OCI-LY7 (cell line): ENCODE results near the gene LUC7L3. TPM values are rescaled to one million over a fixed set of nuclear protein-coding genes. Genes with fewer than 3 reads are reported as not detected.

Experiments
- BruUV-seq: library from RNA; stranded (reverse); fragments of 400-500 nt; replicated peaks from 2 replicates; lab custom pipeline; 2021; lab: Mats Ljungman, UMichigan
- CTCF ChIA-PET: fragments of 300-600 bp; sonication (Branson Sonifier 250); formaldehyde crosslinking; loops from one replicate; lab custom pipeline; 2022; ENCODE audit warnings: antibody characterized with exemption; ENCODE audit not compliant: unreplicated experiment; lab: Charles Lee
- POLR2A ChIA-PET: fragments of 300-600 bp; sonication (Branson Sonifier 250); formaldehyde crosslinking; loops from one replicate; lab custom pipeline; 2022; ENCODE audit warnings: antibody characterized with exemption; lab: Charles Lee
- DNase-seq: peaks from one replicate; pipeline ENCODE4 v3.0.0-alpha.2; 2015; ENCODE audit warnings: low spot score
- H2AFZ ChIP-seq: fragments of 200-600 bp; sonication (generic), shearing (Covaris generic); 2 replicates; pipeline ENCODE4 v1.6.1; 2014; ENCODE audit warnings: mild to moderate bottlenecking, antibody characterized with exemption, low read length, moderate library complexity
- H3K27ac ChIP-seq: fragments of 200-600 bp; sonication (generic); 2 replicates; pipeline ENCODE4 v1.5.1; 2014; ENCODE audit warnings: mixed run types, low read depth, mild to moderate bottlenecking, moderate library complexity, low read length, inconsistent platforms; ENCODE audit not compliant: poor library complexity, severe bottlenecking
- H3K36me3 ChIP-seq: fragments of 200-600 bp; sonication (generic); 2 replicates; pipeline ENCODE4 v1.6.1; 2014; ENCODE audit warnings: mild to moderate bottlenecking, antibody characterized with exemption, low read length, moderate library complexity, mixed read lengths; ENCODE audit not compliant: insufficient read depth
- H3K4me1 ChIP-seq: fragments of 200-600 bp; sonication (generic); 2 replicates; pipeline ENCODE4 v1.5.1; 2014; ENCODE audit warnings: mild to moderate bottlenecking, low read length; ENCODE audit not compliant: insufficient read depth, poor library complexity, severe bottlenecking
- H3K4me2 ChIP-seq: fragments of 200-600 bp; sonication (generic); 2 replicates; pipeline ENCODE4 v1.6.1; 2014; ENCODE audit warnings: mild to moderate bottlenecking, low read length
- H3K4me3 ChIP-seq: fragments of 200-600 bp; sonication (generic); 2 replicates; pipeline ENCODE4 v1.5.1; 2014; ENCODE audit warnings: mild to moderate bottlenecking, low read depth, low read length; ENCODE audit not compliant: poor library complexity, severe bottlenecking
- H3K79me2 ChIP-seq: fragments of 200-600 bp; sonication (generic); 2 replicates; pipeline ENCODE4 v1.6.1; 2016; ENCODE audit warnings: low read depth, mild to moderate bottlenecking, low read length, moderate library complexity, mixed read lengths; ENCODE audit not compliant: insufficient read depth
- H3K9me2 ChIP-seq: fragments of 200-600 bp; sonication (generic); 2 replicates; pipeline ENCODE4 v1.6.1; 2016; ENCODE audit warnings: mild to moderate bottlenecking, low read length, mixed read lengths; ENCODE audit not compliant: insufficient read depth
- H3K9me3 ChIP-seq: fragments of 200-600 bp; sonication (generic); 2 replicates; pipeline ENCODE4 v1.6.1; 2014; ENCODE audit warnings: mild to moderate bottlenecking, mixed run types, low read length, mixed read lengths
- H4K20me1 ChIP-seq: fragments of 200-600 bp; sonication (generic); 2 replicates; pipeline ENCODE4 v1.6.1; 2014; ENCODE audit warnings: mild to moderate bottlenecking, antibody characterized with exemption, low read length, moderate library complexity, mixed read lengths; ENCODE audit not compliant: insufficient read depth
- EZH2phosphoT487 ChIP-seq: fragments of 200-600 bp; sonication (generic); IDR thresholded peaks from 2 replicates; pipeline ENCODE4 v1.6.1; 2018; ENCODE audit warnings: low read depth, borderline replicate concordance, mild to moderate bottlenecking, mixed run types, antibody characterized with exemption, low read length, moderate library complexity, mixed read lengths
- intact Hi-C: fragments of 100-400 bp; cut with micrococcal nuclease; formaldehyde crosslinking; loops from one replicate; pipeline ENCODE4 v1.10.0; 2022; ENCODE audit not compliant: unreplicated experiment
- total RNA-seq, 2 experiments: library from RNA; depleted of rRNA in 1 of 2; stranded (reverse); fragments of >200 nt in 1 of 2; shearing (Covaris generic) in 1 of 2; gene quantifications; 2 replicates each; pipeline ENCODE4 v1.2.3, GENCODE V29; 2014 to 2022
- TF ChIP-seq, protein P1 (sequence below): fragments of 200-600 bp; sonication (generic); conservative IDR thresholded peaks from 2 replicates; pipeline ENCODE4 v1.5.1; 2014; ENCODE audit warnings: mild to moderate bottlenecking, antibody characterized with exemption, low read length, moderate library complexity, mixed read lengths

LUC7L3 gene
- total RNA-seq, 2 experiments from 2014 or later: 109 to 190 TPM

- H3K4me3 ChIP-seq: no peak overlapping the region
- H3K9me3 ChIP-seq: no peaks in the 10 kb centered on the region
- no peaks in the 10 kb centered on the region for H3K4me1 ChIP-seq
- no peak overlapping the region for H2AFZ ChIP-seq
- no peak overlapping the region for H3K4me2 ChIP-seq
- ChIA-PET CTCF (no interaction called here), POLR2A (interaction anchor here (0.8 to 1.2 kb wide), 2 partner anchors 12 to 491 kb away, joined by 3 to 4 read pairs; no protein-coding TSS in a partner anchor)
- DNase-seq: no peak
- no peaks in the 10 kb centered on the region; the same call in 1 of the 2 replicates for H4K20me1 ChIP-seq
- peaks cover 7% of the 10 kb centered on the region; the same call in 1 of the 2 replicates for H3K79me2 ChIP-seq
- peaks cover 97% of the 10 kb centered on the region for H3K36me3 ChIP-seq
- intact Hi-C loops: no loop called here
- no TSS peak for BruUV-seq
- no peaks in the 10 kb centered on the region for H3K9me2 ChIP-seq
- H3K27ac ChIP-seq: no peak overlapping the region
- TF ChIP-seq EZH2phosphoT487: no peak
- TF ChIP-seq, protein P1, sequence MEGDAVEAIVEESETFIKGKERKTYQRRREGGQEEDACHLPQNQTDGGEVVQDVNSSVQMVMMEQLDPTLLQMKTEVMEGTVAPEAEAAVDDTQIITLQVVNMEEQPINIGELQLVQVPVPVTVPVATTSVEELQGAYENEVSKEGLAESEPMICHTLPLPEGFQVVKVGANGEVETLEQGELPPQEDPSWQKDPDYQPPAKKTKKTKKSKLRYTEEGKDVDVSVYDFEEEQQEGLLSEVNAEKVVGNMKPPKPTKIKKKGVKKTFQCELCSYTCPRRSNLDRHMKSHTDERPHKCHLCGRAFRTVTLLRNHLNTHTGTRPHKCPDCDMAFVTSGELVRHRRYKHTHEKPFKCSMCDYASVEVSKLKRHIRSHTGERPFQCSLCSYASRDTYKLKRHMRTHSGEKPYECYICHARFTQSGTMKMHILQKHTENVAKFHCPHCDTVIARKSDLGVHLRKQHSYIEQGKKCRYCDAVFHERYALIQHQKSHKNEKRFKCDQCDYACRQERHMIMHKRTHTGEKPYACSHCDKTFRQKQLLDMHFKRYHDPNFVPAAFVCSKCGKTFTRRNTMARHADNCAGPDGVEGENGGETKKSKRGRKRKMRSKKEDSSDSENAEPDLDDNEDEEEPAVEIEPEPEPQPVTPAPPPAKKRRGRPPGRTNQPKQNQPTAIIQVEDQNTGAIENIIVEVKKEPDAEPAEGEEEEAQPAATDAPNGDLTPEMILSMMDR: no peak
Measured at GRCh38 chr17:50696365-50696879, 23.0 kb upstream of the LUC7L3 start.

DNA sequence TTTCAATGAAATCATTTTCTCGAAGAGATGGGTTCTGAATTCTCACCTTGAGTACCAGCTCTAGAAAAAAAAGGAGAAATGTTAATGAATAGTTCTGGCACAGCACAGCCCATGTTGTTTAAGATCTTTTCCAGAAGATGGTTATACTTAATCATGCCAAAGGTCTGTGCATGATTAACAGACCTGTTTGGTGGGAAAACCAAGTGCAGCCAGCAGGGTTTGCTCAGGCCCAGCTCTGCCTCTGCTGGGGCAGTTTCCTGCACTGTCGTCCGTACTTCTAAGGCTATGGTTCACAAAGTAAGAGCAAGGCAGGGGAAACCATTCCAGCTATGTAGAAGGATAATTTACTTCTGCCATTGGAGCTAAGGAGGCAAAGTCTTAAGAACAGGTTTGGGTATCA lies 22.3 kb upstream of the LUC7L3 start:
- peaks cover 98% of the 10 kb centered on the region for H3K36me3 ChIP-seq
- no peak overlapping the region for H3K27ac ChIP-seq
- H3K4me1 ChIP-seq: no peaks in the 10 kb centered on the region
- no peak overlapping the region for H2AFZ ChIP-seq
- POLR2A ChIA-PET: interaction anchor here (0.6 to 1.2 kb wide), 2 partner anchors 12 to 141 kb away, joined by 3 read pairs; no protein-coding TSS in a partner anchor
- H4K20me1 ChIP-seq: no peaks in the 10 kb centered on the region; the same call in 1 of the 2 replicates
- DNase-seq: no peak
- no peak overlapping the region for H3K4me3 ChIP-seq
- H3K79me2 ChIP-seq: peaks cover 13% of the 10 kb centered on the region; the same call in 1 of the 2 replicates
- no peaks in the 10 kb centered on the region for H3K9me3 ChIP-seq
- TF ChIP-seq, protein P1: no peak
- no peak for TF ChIP-seq EZH2phosphoT487
- intact Hi-C loops: no loop called here
- CTCF ChIA-PET: no interaction called here
- no TSS peak for BruUV-seq
- H3K4me2 ChIP-seq: no peak overlapping the region
- no peaks in the 10 kb centered on the region for H3K9me2 ChIP-seq

DNA sequence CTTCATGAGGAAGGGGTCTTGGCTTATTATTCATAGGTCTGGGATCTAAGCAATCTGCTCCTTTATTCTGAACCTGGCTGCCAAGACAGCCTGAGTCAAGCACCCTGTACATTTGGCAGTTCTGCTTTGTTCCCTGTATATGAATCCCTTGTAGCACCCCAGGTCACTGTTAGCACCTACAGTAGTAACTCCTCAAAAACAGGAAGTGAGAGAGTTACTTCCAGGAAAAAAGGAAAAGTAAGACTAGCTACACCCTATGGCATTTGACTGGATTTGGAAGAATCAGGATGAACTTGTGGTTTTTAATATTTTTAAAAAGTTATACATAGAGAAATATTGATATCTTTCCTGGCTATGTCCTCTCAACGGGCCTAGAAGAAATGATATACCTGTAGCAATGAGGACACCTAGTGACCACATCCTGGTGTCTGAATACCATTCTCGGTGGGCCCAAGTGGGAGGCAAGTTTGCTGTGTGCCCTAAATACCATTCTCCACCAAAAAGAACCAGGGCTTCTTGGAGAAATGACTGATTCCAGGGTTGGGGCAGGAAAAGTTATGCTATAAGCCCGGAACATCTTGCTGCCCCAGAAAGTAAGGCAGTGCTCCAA lies 21.6 kb upstream of the LUC7L3 start:
- no peak for DNase-seq
- H3K27ac ChIP-seq: no peak overlapping the region
- TF ChIP-seq EZH2phosphoT487: no peak
- TF ChIP-seq, protein P1: peak; percentile 48; the same call in 1 of the 2 replicates

More for the DNA sequence above, 21.6 kb upstream of the LUC7L3 start:
- ChIA-PET POLR2A (interaction anchor here (1.2 kb wide), 1 partner anchor 11 kb away, joined by 3 read pairs; no protein-coding TSS in a partner anchor), CTCF (no interaction called here)
- no peak overlapping the region for H3K4me3 ChIP-seq
- peaks cover 15% of the 10 kb centered on the region; the same call in 1 of the 2 replicates for H3K79me2 ChIP-seq
- H3K4me2 ChIP-seq: no peak overlapping the region
- H3K9me2 ChIP-seq: no peaks in the 10 kb centered on the region
- no peaks in the 10 kb centered on the region for H3K9me3 ChIP-seq
- intact Hi-C loops: no loop called here
- H2AFZ ChIP-seq: no peak overlapping the region
- BruUV-seq: no TSS peak
- H4K20me1 ChIP-seq: no peaks in the 10 kb centered on the region
- H3K4me1 ChIP-seq: no peaks in the 10 kb centered on the region
- H3K36me3 ChIP-seq: peaks cover 97% of the 10 kb centered on the region
